Measurements from ENCODE around the gene DEFB132. TPM values are rescaled to one million over a fixed set of nuclear protein-coding genes. Genes with fewer than 3 reads are reported as not detected.

The DEFB132 gene
- total RNA-seq, 4 donors from 2014 or later, result not detected

DNA sequence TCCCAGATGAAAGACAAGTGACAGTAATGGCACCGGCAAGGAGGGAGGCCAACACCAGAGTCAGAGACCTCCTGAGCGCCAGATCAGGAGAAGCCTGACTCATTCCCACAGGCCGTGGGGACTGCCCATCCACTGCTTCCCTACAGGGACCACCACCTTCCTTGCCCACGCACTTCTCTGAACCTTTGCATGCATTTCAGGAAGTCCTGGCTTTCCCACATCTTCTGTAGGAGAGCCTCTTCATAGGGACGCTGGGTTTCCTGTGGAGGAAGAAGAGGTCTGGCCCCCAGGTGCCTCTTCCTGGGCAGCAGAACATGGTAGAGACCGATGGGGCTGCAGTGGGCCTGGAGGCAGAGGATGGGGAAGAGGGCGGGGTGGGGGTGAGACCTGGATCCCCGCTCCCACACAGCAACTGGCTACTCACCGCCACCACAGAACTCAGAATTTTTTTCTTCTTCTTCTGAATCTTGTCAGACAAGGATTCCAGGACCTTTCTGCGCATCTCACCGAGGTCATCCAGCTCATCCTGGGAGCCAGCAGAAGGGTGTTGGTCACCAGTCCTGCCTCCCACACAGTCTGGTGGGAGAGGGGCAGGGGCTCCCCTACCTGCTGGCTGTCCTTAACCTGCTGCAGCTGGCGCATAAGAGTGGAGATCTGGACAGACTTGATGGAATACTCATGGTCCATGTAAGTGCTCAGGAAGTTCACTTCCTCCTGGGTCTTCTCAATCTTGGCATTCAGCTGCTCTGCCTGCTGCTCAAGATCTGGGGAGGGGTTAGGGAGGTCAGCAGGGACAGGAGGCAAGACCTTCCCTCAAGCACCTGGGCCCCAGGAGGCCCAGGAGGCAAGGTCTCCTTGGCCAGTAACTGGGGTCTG is 19.3 kb downstream of the DEFB132 start:
- TF ChIP-seq, protein P1, sequence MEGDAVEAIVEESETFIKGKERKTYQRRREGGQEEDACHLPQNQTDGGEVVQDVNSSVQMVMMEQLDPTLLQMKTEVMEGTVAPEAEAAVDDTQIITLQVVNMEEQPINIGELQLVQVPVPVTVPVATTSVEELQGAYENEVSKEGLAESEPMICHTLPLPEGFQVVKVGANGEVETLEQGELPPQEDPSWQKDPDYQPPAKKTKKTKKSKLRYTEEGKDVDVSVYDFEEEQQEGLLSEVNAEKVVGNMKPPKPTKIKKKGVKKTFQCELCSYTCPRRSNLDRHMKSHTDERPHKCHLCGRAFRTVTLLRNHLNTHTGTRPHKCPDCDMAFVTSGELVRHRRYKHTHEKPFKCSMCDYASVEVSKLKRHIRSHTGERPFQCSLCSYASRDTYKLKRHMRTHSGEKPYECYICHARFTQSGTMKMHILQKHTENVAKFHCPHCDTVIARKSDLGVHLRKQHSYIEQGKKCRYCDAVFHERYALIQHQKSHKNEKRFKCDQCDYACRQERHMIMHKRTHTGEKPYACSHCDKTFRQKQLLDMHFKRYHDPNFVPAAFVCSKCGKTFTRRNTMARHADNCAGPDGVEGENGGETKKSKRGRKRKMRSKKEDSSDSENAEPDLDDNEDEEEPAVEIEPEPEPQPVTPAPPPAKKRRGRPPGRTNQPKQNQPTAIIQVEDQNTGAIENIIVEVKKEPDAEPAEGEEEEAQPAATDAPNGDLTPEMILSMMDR (IDR thresholded peaks at IDR 0.05 in 4 of 5, conservative IDR thresholded peaks at IDR 0.05 in 1 of 5), result no peak
- no peak for TF ChIP-seq POLR2A (IDR thresholded peaks at IDR 0.05)
- Histone ChIP-seq H3K9me3 (no peaks in the 10 kb centered on the region), H3K27me3 (no peaks in the 10 kb centered on the region), H3K36me3 (peaks cover 0 to 12% of the 10 kb centered on the region in 2 donors), H3K4me3 (no peak overlapping the region), H3K4me1 (no peaks in the 10 kb centered on the region), H3K27ac (no peak overlapping the region)
- in situ Hi-C loops (cut with MboI; ENCODE audit: low sequenced_read_pairs in 4 of 4) (no loop called here), intact Hi-C loops (cut with DNase I; ENCODE audit: low total_unique reads) (no loop called here)
- ATAC-seq (no peak), DNase-seq (no peak)

DNA sequence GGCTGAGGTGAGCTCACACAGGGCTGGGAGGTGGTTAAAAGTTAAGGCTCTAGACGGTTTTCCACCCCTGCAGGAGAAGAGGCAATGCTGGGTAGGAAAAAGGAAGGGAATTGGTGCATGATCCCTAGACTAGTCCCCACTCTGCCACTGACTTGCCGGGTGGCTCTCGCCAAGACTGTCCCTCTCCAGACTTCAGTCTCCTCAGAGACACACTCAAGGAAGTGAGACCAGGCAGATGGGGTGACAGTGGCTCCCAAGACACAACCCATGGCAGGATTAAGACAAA is 19.9 kb downstream of the DEFB132 start:
- ATAC-seq, result no peak
- TF ChIP-seq, protein P1 (IDR thresholded peaks at IDR 0.05 in 4 of 5, conservative IDR thresholded peaks at IDR 0.05 in 1 of 5), result no peak
- no peak for TF ChIP-seq POLR2A (IDR thresholded peaks at IDR 0.05)
- H3K36me3 ChIP-seq, result peaks cover 0 to 12% of the 10 kb centered on the region in 2 donors
- H3K4me1 ChIP-seq, result no peaks in the 10 kb centered on the region
- intact Hi-C loops (cut with DNase I; ENCODE audit: low total_unique reads) (no loop called here), in situ Hi-C loops (cut with MboI; ENCODE audit: low sequenced_read_pairs in 4 of 4) (no loop called here)
- no peaks in the 10 kb centered on the region for H3K9me3 ChIP-seq
- DNase-seq, result no peak
- no peaks in the 10 kb centered on the region for H3K27me3 ChIP-seq
- no peak overlapping the region for H3K27ac ChIP-seq
- no peak overlapping the region for H3K4me3 ChIP-seq

DNA sequence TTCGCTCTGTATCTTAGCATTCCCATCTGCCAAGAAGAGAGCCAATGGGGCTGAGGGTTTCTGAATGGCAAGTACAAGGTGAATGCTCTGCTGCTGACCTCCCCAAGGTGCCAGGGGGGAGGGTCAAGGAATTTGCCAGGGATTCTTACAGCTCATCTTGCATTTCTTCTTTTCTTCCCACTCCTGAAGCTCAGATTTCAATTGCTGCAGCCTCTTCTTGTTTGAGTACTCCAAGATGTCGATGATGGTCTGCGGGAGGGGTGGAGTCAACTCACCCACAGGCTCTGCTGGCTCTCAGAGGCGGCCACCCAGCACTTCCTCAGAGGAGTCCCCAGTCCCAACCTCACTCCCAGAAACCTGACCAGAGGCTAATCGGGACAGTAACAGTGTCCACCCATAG is 20.7 kb downstream of the DEFB132 start:
- Histone ChIP-seq H3K36me3 (peaks cover 0 to 12% of the 10 kb centered on the region in 2 donors), H3K27ac (no peak overlapping the region), H3K4me1 (no peaks in the 10 kb centered on the region), H3K27me3 (no peaks in the 10 kb centered on the region), H3K4me3 (no peak overlapping the region), H3K9me3 (no peaks in the 10 kb centered on the region)
- DNase-seq (no peak), ATAC-seq (no peak)
- no peak for TF ChIP-seq POLR2A (IDR thresholded peaks at IDR 0.05)
- TF ChIP-seq, protein P1 (IDR thresholded peaks at IDR 0.05 in 4 of 5, conservative IDR thresholded peaks at IDR 0.05 in 1 of 5), result no peak
- in situ Hi-C loops (cut with MboI; ENCODE audit: low sequenced_read_pairs in 4 of 4) (no loop called here), intact Hi-C loops (cut with DNase I; ENCODE audit: low total_unique reads) (no loop called here)

DNA sequence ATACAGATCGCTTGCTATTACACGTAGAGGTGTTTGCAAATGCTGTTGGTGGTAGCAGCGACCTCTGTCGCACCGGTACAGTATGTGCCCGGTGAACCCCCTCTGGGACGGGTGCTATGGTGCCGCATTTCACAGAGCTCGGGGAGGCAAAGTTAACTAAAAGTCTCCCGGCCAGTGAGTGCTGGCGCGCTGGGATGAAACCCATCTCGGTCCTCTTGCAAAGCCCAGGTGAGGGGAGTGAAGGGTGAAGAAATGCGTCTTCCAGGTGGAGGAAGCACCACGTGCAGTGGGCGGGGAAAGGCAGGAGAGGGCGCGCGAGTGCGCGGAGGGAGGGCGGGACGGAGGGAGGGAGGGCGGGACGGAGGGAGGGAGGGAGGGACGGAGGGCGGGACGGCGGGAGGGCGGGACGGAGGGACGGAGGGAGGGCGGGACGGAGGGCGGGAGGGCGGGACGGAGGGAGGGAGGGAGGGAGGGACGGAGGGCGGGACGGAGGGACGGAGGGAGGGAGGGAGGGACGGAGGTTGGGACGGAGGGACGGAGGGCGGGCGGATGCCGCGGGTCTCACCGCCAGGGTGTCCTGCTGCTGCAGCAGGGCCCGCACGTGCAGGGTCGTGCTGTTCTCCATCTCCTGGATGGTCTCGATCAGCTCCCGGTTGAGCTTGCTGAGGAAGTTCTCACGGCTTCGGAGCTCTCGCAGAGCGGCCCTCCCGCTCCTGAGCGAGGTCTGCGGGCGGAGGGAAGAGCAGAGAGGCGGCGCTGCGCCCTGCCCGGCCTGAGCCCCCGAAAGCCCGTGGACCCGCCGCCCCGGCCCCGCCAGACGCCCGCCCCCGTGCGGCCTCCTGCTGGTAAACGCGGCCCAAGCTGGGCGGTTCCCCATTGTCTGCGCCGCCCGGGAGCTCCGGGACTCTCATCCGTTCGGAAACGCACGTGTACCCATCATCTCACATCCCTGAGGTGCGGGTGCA is 21.4 kb downstream of the DEFB132 start:
- no peaks in the 10 kb centered on the region for H3K9me3 ChIP-seq
- H3K27ac ChIP-seq, result no peak overlapping the region
- in situ Hi-C loops (cut with MboI; ENCODE audit: low sequenced_read_pairs in 4 of 4), result no loop called here
- H3K36me3 ChIP-seq, result peaks cover 0 to 12% of the 10 kb centered on the region in 2 donors
- no peak for ATAC-seq
- H3K4me1 ChIP-seq, result no peaks in the 10 kb centered on the region
- no peak for DNase-seq
- no peaks in the 10 kb centered on the region for H3K27me3 ChIP-seq
- intact Hi-C loops (cut with DNase I; ENCODE audit: low total_unique reads), result no loop called here
- no peak for TF ChIP-seq POLR2A (IDR thresholded peaks at IDR 0.05)
- TF ChIP-seq, protein P1 (IDR thresholded peaks at IDR 0.05 in 4 of 5, conservative IDR thresholded peaks at IDR 0.05 in 1 of 5), result no peak
- no peak overlapping the region for H3K4me3 ChIP-seq

Data from gastrocnemius medialis (tissue), 4 donors.